ENCODE results near the gene NAP1L4.

Gene NAP1L4

GRCh38 chr11:3010004-3010403, 17.9 kb upstream of the NAP1L4 start:
- TF ChIP-seq CTCF (IDR thresholded peaks at IDR 0.05) (no peak), ZFX (IDR thresholded peaks at IDR 0.05; ENCODE audit: borderline replicate concordance) (no peak)
- H3K27ac ChIP-seq, result no peak overlapping the region

DNA sequence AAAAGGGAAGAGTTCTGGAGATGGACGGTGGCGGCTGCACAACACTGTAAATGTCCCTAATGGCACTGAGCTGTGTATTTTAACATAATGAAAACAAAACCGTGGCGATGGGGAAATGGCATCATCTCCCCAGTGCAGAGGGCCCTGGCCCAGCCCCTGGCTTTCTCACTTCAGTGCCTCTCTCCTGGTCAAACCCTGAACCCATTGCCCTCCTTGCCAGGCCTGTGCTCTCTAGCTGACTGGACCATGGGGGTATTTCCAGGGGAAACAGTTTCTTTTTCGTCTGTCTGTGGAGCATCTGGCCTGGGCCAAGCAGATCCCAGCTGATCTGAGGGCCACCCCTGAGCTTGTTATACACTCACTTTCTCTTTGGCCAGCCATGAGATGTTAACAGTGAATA, 17.4 kb upstream of the NAP1L4 start:
- no peak for TF ChIP-seq ZFX (IDR thresholded peaks at IDR 0.05; ENCODE audit: borderline replicate concordance)
- no peak for TF ChIP-seq CTCF (IDR thresholded peaks at IDR 0.05)
- no peak overlapping the region for H3K27ac ChIP-seq

- H3K27ac ChIP-seq, result no peak overlapping the region
- TF ChIP-seq CTCF (IDR thresholded peaks at IDR 0.05), result no peak
- no peak for TF ChIP-seq ZFX (IDR thresholded peaks at IDR 0.05; ENCODE audit: borderline replicate concordance)
These were observed 16.7 kb upstream of the NAP1L4 start for GRCh38 chr11:3008746-3009336.

DNA sequence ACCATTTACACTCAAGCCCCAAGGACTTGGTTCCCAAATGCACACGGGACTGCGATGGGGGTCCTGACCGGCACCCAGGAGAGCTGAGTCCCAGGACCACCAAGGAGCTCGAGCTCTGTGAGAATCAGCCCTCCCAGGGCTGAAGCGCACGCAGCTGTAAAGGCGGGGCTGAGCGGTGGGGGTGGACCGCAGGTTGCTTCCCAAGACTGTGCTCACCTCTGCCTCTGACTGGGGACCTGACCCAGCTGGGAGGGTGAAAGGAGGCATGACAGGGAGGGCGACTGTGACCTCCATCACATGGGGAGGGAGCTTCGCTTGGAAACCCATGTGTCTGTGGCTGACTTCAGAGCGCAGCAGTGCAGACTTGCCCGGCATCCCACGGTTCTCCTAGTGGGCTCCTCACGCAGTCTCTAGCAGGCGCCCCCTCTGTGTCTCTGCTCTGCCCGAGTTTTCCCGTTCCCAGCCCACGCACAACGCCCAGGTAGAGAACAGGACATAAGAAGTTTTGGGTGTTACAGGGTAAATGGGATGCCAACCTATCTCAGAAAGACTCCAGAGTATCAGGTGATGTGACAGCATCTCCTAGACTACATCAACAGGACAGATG, 15.4 kb upstream of the NAP1L4 start:
- TF ChIP-seq CTCF (IDR thresholded peaks at IDR 0.05), result no peak
- no peak for TF ChIP-seq ZFX (IDR thresholded peaks at IDR 0.05; ENCODE audit: borderline replicate concordance)
- no peak overlapping the region for H3K27ac ChIP-seq

GRCh38 chr11:3006505-3007260, 14.6 kb upstream of the NAP1L4 start:
- TF ChIP-seq ZFX (IDR thresholded peaks at IDR 0.05; ENCODE audit: borderline replicate concordance), result no peak
- no peak for TF ChIP-seq CTCF (IDR thresholded peaks at IDR 0.05)
- no peak overlapping the region for H3K27ac ChIP-seq

- no peak for TF ChIP-seq CTCF (IDR thresholded peaks at IDR 0.05)
- no peak for TF ChIP-seq ZFX (IDR thresholded peaks at IDR 0.05; ENCODE audit: borderline replicate concordance)
- H3K27ac ChIP-seq, result no peak overlapping the region
These were observed 12.4 kb upstream of the NAP1L4 start for GRCh38 chr11:3004481-3004880.

Data from 22Rv1 (cell line).